ENCODE data around the gene HSPBP1. TPM values are rescaled to one million over a fixed set of nuclear protein-coding genes. Genes with fewer than 3 reads are reported as not detected.
"Not testable (repeated sequence)": the region's sequence is repeated elsewhere in the genome, so short reads cannot be mapped to it uniquely, and the experiment has no call there.

The HSPBP1 gene, protein sequence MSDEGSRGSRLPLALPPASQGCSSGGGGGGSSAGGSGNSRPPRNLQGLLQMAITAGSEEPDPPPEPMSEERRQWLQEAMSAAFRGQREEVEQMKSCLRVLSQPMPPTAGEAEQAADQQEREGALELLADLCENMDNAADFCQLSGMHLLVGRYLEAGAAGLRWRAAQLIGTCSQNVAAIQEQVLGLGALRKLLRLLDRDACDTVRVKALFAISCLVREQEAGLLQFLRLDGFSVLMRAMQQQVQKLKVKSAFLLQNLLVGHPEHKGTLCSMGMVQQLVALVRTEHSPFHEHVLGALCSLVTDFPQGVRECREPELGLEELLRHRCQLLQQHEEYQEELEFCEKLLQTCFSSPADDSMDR
- 27.5 TPM for total RNA-seq

DNA sequence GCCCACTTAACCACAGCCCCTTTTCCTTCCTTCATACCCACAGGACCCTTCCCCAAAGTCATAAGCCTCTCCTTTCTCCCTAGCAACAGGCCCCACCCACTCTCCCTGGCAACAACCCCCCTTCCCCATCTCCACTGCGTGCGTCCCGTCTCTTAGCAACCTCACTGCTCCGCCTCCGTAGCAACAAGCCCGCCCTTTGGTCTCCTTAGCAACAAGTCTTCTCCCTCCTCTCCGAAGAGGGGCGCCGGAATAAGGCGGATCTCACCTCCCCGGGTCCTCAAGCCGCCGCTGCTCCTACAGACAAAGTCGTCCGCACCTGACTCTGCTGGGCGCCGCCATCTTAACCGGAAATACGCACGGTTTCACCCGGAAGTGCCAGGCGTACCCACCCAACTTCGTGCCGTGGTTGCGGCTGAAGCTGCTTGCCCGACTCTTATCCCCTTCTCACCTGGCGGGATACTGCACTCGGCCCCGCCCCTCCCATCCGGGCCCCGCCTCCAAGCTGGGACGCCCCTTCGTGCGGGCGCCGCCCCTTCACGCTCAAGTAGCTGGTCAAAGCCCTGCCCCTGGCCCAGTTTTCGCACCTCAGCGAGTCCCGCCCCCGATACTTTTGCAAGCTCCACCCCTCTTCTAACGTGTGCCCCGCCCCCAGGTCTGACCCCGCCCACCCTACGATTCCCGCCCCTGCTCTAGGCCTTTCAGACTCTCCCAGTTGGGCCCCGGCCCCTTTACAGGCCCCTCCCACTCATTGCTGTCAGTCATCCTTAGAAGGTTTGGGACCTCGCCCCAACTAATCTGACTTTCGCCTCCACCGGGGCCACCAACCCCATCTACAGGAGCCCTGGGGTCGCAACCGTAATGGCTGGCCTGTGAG is at the start of gene HSPBP1:
TSS of gene HSPBP1 (minus strand) at position 341 of the 874 bp plus-strand sequence. CDS start 502 bp downstream, outside the sequence.
- peak; percentile 97 for DNase-seq

DNA sequence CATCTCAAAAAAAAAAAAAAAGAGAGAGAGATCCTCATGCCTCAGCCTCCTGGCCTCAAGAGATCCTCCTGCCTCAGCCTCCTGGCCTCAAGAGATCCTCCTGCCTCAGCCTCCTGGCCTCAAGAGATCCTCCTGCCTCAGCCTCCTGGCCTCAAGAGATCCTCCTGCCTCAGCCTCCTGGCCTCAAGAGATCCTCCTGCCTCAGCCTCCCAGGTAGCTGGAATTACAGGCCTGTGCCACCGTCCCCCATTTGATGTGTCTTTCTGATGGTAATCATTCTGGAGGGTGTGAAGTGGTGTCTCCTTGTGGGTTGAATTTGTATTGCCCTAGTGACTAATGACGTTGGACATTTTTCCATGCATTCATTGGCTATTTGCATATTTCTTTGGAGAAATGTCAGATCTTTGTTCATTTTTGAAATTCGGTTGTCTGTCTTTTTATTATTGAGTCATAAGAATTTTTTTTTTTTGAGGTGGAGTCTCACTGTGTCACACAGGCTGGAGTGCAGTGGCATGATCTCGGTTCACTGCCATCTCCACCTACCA is 48.9 kb upstream of the HSPBP1 start:
- DNase-seq, result not testable (repeated sequence)

DNA sequence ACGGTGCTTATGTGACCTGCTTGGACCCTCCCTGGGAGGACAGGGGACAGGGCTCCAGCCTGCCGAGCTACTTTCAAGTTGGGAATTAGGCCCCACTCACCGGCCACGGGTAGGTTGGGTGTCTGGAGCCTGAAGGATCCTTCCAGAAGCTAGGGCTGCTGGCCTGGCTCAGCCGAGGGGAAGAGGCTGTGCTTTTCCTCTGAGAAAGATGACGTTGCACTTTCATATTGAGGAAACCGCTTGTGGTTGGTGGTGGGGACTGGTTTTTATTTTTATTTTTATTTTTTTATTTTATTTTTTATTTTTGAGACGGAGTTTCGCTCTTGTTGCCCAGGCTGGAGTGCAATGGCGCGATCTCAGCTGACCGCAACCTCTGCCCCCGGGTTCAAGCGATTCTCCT is 45.3 kb upstream of the HSPBP1 start, which contains the start of gene TMEM150B:
TSS of gene TMEM150B (minus strand) at position 170 of the 400 bp plus-strand sequence. CDS start 4,305 bp downstream, outside the sequence.
- DNase-seq, result no peak

DNA sequence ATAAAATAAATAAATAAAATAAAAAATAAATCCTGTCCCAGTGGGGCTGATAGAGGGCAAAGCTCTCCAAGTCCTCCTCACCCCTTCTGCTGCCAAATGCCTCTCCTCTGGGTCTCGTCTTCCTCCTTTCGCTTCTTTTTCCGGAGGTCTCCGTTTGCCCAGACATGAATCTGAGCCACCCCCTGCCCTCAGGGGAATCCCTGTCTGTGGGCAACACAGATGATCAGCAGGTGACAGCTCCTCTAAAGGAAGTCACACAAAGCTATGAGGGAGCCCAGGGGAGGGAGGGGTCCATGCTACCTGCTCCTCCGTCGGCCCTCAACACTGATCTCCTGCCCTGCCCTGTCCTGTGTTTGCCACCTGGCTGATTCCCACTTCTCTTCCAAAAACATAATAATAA is 44.8 kb upstream of the HSPBP1 start:
- no peak for DNase-seq

DNA sequence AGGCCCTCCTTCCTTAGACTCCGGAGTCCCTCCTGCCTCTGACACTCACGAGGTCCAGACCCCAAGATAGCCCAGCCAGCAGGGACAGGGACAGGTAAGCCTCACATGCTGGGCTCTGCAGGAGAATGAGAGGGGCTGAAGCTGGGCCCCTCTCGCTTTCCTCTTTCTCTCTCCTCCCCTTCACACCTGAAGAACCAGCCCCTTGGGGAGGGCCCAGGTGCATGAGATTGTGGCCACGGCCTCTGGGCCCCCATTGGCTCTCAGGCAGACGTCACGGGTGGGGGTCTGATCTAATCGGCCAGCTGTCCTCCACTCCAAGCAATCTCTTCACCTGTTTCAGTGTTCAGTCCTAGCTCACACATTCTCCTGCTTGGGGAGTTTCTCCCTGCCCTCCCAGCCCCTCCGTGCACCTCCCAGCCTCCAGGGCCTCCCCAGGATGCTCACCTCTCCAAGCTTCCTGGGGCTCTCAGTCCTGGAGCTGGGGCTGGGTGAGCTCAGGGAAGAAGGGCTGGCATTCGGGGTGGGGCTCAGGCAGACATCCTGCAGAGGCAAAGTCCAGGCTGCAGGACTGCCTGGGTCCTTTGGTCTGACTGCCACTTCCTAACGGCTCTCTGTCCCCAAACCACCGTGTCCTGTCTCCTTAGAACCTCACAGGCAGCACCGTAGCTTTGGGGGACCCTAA is 42.4 kb upstream of the HSPBP1 start:
- DNase-seq, result no peak

DNA sequence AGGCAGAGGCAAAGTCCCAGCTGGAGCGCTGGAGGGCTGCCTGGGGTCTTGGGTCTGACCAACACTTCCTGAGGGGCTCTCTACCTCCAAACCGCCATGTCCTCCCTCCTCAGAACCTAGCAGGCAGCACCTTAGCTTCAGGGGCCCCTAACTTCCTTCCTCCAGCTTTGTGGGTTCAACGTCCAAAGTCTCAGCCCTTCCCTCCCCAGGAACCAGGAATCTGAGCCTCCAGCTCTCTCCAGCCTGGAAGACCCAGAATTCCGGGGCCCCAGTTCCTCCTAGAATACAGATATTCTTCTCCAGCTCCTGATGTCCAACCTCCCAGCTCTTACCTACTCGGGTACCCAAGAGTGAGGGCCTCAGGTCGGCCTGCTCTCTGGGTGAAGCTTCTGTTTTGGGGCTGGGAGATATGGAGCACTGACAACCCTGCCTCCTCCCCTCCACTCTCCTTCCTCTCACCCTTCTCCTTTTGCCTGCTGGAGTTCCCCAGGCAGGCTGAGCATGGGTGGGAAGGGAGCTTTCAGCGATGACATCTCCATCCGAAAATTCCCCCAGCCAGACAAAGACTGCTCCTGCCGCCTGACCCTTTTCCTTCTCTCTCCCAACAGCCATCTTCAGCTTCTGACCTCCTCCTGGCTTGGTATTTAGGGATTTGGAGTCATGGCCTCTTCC is 41.7 kb upstream of the HSPBP1 start:
- DNase-seq, result no peak

DNA sequence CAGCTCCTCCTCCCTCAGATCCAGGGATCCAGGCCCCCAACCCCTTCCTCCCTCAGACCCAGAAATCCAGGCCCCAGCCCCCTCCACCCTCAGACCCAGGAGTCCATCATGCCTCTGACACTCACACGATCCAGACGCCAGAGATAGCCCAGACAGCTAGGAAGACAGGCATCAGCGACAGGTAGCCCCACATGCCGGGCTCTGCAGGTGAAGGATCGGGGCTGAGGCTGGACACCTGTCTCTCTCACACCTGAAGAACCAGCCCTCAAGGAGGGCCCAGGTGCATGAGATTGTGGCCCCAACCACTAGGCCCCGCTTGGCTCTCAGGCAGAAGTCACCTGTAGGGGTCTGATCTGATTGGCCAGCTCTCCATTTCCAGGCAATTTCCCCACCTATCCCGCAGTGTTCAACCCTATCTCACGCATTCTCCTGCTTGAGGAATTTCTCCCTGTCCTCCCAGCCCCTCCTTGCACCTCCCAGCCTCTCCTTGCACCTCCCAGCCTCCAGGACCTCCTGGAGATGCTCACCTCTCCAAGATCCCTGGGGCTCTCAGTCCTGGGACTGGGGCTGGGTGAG is 41.0 kb upstream of the HSPBP1 start:
- no peak for DNase-seq

DNA sequence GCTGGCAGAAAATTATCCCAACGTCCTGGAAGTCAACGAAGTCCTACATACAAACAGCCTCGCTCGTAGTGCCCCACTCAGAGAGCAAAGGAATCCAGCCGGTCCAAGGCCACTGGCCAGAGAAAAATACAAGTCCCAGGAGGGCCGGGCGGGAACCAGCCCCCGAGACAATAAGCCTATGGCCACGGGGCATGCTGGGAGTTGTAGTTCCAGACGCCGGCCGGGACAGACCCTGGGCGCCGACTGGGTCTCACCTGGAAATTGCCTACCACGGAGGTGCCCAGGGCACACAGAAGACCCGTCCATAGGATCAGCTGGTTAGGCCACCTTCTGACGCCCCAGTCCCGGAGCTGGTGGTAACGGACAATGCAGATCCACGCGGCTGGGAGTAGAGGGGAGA is 39.9 kb upstream of the HSPBP1 start:
- DNase-seq, result peak; percentile 80

DNA sequence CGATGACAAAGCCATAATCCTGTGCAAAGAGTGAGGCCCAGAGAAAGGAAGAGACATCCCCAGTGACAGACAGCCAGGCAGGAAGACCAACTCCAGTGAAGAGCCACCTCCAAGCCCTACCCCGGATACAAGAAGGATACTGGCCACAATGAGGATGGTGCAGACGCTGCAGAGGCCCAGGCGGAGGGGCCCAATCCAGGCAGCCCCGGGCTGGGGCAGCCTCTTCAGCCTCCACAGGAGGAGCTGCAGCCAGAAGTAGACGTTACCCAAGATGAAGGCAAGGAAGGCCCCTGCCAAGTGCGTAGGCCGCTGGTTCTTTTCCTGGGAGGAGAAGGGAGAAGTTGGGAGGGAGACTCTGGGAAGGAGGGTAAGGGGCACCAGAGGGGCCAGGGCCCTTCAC is 36.7 kb upstream of the HSPBP1 start:
- no peak for DNase-seq

DNA sequence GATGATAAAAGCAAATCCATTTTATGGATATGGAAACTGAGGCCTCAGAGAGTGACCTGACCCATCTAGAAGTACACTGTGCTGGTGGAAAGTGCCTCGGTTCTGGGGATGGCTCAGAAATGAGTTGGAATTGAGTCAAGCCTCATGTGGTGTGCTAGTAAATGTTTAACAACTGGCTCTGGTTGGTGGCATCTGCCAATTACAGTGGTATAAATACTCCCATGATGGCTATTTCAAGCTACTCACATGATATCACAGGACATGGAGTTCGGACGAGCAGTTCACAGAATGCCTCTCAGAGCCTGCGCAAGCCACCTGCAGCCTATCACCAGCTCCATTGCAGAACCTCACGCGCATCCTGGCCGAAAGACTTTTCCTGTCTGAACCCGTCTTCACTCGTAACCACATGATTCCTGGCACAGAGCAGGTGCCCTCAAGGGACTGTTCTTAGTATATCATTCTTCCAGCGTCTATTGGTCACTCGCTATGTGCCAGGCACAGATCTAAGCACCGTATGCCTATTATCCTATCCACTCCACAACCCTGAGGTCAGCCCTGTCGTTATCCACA is 36.1 kb upstream of the HSPBP1 start:
- no peak for DNase-seq

DNA sequence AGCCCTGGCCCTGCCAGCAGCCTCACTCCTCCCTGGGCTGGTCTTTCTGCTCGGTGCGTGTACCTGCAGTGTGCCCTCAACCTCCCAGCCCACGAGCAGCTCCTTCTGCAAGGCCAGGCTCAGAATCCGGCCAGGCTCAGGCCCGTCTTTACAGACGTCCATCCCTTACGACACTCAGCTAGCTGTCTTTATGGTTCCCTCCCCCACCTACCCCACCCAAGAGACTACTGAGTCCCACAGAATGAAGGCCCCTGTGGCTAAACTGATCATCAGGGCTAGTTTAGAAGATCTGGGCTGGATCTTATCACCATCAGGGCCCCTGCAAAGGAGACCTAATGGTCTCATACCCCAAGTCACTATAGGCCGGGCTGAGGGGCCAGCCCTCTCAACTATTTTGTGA is 34.5 kb upstream of the HSPBP1 start:
- no peak for DNase-seq

DNA sequence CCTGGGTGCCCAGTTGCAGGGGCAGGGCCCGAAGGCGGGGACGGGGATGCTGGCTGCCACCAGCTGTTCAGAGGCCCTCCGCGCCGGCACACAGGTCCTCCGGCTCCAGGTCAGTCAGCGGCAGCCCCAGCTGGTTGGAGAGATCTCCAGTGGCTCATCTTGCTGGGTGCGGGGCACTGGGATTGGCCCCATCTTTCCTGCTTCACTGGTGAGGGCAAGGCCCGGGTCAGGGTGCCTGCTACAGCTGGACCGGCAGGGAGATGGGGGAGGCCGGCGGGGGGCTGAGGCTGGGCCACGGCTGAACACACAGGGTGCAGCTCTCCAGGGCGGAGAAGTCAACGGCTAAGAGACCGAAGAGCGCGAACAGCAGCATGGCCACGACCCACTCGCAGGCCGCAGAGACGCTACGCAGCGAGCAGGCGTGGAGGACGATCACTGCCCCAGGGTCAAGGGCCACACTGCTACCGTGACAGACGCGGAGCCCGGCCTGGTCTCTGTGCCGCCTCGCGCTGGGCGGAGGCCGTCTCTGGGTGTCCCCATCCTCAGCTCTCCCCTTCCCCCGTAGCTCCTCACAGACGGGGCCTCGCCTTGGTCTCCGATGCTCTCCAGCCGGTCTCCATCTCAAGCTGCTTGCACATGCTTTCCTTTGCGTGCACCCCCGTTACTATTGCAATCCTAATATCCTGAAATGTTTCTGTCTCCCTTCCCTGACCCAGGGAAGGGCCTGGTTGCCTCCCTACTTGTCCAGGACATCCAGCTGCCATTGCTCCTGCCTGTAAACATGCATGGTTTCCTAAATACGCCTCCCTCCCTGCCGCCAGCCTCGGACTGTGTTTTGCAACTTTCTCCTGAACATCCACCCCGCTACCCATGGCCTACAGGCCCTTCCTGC is 33.0 kb upstream of the HSPBP1 start:
- DNase-seq, result peak; percentile 37

DNA sequence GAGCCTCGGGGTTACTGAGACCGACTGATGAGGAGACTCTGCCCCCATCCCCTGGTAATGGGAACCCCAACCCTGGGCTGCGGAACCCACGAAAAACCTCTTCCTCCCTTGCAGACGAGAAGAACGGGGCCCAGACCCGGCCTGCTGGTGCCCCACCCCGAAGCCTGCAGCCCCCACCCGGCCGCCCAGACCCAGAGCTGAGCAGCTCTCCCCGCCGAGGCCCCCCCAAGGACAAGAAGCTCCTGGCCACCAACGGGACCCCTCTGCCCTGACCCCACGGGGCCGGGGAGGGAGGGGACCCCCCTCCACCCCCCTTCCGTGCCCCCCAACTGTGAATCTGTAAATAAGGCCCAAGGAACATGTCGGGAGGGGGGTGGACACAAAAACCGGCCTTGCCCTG is 31.9 kb upstream of the HSPBP1 start:
- no peak for DNase-seq

DNA sequence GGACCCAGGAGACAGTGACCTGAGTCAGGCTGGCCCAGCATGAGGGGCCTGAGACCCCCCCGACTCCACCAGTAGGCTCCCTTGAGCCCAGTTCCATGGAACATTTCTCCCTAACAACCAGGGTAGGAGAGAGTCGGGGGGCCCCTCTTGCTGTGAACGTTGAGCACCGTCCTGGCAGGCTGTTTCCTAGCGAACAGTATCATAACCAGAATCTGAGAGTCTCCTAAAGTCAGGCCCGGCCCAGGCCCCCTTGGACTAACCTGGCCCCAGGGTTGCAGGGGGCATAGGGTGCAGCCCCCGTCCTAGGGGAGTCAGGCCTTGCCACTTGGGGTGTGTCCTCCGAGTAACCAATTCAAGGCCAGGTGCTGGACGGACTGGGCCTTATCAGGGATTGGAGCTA is 31.5 kb upstream of the HSPBP1 start:
- no peak for DNase-seq

DNA sequence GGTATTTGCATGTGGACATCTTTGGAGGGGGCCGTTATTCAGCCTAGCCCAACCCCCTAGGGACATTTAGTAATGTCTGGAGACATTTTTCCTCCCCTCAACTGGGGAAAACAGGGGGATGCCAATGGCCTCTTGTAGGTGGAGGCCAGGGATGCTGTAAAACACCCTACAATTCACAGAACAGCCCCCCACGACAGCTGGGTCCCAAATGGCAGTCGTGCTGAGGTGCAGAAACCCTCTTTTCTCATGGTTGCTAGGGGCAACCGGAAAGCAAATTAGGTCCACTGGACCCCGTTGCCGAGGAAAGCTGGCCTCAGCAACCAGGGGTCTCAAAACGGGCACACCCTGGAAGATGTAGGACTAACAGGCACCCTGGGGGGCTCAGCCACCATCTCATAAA is 30.6 kb upstream of the HSPBP1 start:
- no peak for DNase-seq

DNA sequence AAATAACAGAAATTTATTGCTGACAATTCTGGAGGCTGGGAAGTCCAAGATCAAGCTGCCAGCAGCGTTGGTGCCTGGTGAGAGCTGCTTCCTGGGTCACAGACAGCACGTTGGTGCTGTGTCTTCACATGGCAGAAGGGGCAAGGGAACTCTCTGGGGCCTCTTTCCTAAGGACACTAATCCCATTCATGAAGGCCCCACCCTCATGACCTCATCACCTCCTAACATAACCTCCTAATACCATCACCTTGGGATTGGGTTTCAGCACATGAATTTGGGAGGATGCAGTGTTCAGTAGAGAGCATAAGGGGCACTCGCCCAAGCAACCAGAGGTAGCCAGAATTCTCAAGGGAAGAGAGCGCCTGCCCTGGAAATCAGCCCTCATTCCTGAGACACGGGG is 29.5 kb upstream of the HSPBP1 start:
- no peak for DNase-seq

DNA sequence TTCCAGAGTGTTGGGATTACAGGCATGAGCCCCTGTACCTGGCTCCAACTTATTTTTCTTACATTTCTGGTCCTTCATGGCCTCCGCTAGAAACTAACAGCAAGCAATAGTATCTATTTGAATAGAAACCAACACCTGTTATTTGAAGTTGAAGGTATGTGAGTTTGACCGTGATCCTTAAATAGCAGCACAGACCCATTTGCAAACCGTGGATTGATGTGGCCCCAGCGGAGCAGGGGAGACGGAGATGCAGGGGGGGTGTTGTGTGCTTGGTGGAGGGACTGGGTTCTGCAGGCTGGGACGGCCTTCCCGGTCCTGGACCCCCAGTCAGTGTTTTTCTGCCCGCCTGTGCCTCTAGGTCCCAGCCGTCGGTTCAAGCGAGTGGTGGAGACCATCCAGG is 28.4 kb upstream of the HSPBP1 start:
- DNase-seq, result no peak

DNA sequence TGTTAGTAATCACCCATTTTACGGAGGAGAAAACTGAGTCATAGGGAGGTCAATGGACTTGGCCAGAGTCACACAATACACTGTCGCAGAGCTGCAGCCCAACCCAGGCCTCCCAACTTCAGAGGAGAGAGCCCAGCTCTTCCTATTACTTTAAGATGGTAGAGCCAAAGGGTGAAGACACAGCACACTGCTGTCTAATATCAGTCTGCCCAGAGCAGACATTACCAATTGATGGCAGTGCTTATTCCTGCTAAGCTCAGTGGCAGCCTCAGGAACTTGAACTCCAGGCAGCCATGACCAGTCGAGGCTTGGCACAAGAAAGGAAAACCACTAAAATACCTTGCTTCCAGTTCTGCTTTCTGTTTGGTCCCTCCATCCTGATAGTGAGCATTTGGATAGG is 26.8 kb upstream of the HSPBP1 start:
- no peak for DNase-seq

DNA sequence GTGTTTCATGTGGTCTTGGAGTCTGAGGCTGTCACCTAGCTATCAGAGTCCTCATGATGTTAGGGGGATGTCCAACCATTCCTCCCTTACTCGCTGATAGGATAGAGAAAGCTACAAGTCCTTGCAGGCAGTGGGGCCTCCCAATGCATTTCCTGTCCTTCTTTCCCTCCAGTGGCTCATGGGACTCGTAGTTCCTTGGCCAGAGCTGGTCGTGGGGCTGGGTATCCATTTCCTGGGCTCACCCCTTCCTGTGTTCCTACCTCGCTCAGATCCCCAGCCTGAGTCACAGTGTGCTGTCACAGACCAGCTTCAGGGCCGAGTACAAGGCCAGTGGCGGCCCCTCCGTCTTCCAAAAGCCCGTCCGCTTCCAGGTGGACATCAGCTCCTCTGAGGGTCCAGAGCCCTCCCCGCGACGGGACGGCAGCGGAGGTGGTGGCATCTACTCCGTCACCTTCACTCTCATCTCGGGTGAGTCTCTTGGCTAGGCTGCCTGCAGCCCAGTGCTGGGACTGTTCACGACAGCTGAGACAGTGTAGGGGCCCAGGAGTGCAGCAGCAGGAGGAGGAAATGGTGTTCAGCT is 26.2 kb upstream of the HSPBP1 start:
- DNase-seq, result no peak

DNA sequence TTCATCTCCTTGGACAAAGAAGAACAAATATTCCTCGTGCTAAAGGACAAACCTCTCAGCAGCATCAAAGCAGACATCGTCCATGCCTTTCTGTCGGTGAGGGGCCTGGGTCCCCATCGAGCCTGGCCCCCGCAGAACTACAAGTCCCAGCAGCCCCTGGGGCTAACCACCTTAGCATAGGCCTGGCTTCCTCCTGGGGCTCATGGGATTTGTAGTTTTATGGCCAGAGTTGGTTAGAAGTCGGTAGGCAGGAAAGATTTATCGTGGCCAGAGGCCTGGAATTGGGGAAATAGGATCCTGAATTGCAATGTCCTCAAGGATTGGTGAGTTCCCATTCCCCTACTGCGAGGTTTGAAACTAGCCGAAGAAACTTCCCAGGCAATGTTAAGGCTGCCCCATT is 25.6 kb upstream of the HSPBP1 start:
- DNase-seq, result peak; percentile 67

Measured in tongue (tissue), 2 donors.